GM12878 (cell line): ENCODE data around the gene SENP5. TPM values are rescaled to one million over a fixed set of nuclear protein-coding genes. Genes with fewer than 3 reads are reported as not detected.

Experiments used
- CBFB ChIP-seq: IDR thresholded peaks from 2 replicates; pipeline ENCODE4 v1.6.1; 2016; ENCODE audit warnings: antibody characterized with exemption, low read depth
- CUX1 ChIP-seq: IDR thresholded peaks from 2 replicates; pipeline ENCODE4 v1.6.1; 2012; ENCODE audit warnings: improper control_type of control experiment, low read depth, low read length; ENCODE audit not compliant: insufficient replicate concordance
- E2F8 ChIP-seq: fragments of 450-650 bp; IDR thresholded peaks from 2 replicates; pipeline ENCODE4 v1.6.1; 2018; ENCODE audit warnings: mild to moderate bottlenecking, low read depth, moderate library complexity; ENCODE audit not compliant: partially characterized antibody
- IKZF1 ChIP-seq: fragments of 450-650 bp; conservative IDR thresholded peaks from 2 replicates; pipeline ENCODE4 v1.6.1; 2017; ENCODE audit warnings: antibody characterized with exemption, mild to moderate bottlenecking
- NFXL1 ChIP-seq: fragments of 450-650 bp; IDR thresholded peaks from 2 replicates; pipeline ENCODE4 v1.6.1; 2017; ENCODE audit warnings: antibody characterized with exemption, mild to moderate bottlenecking, borderline replicate concordance
- NR2C1 ChIP-seq: fragments of 450-650 bp; IDR thresholded peaks from 2 replicates; pipeline ENCODE4 v1.6.1; 2017; ENCODE audit warnings: antibody characterized with exemption, mild to moderate bottlenecking, moderate library complexity
- NR2C2 ChIP-seq: IDR thresholded peaks from 2 replicates; pipeline ENCODE4 v1.6.1; 2011; ENCODE audit warnings: borderline replicate concordance, low read depth; ENCODE audit not compliant: control insufficient read depth, insufficient read length
- PAX5 ChIP-seq: IDR thresholded peaks from 2 replicates; pipeline ENCODE4 v1.6.1; 2011; ENCODE audit warnings: low read depth, low read length, borderline replicate concordance
- SRF ChIP-seq, 2 experiments: IDR thresholded peaks; 2 replicates each; pipeline ENCODE4 v1.6.1; 2011; ENCODE audit warnings: low read depth in 2 of 2, low read length in 2 of 2, mild to moderate bottlenecking in 1 of 2, moderate library complexity in 1 of 2
- SUZ12 ChIP-seq: fragments of 200-600 bp; sonication (generic); IDR thresholded peaks from one replicate; pipeline ENCODE4 v1.6.1; 2018; ENCODE audit warnings: antibody characterized with exemption, mild to moderate bottlenecking; ENCODE audit not compliant: unreplicated experiment
- YBX1 ChIP-seq: fragments of 450-650 bp; IDR thresholded peaks from 2 replicates; pipeline ENCODE4 v1.6.1; 2016; ENCODE audit warnings: antibody characterized with exemption
- polyA plus RNA-seq, 11 experiments: library from polyadenylated mRNA; depleted of rRNA in 4 of 11; unstranded in 6 of 11; stranded (reverse) in 5 of 11; fragments of >200 nt; fragmentation: Nextera tagmentation in 4 of 11; fragmentation: Illumina TruSeq in 1 of 11; extraction: Ambion mirVana in 4 of 11; extraction: Trizol in 1 of 11; gene quantifications; 1 replicate in 1 of 11; 2 replicates in 10 of 11; pipeline versions ENCODE4 v1.2.1 to v1.2.3, GENCODE V29; 2011 to 2016; ENCODE audit warnings: inconsistent platforms in 2 of 11, missing spikeins in 2 of 11, low read depth in 1 of 11
- total RNA-seq, 4 experiments: library from RNA; depleted of rRNA in 3 of 4; stranded (reverse); fragments of >200 nt in 3 of 4; fragmentation: Illumina TruSeq in 1 of 4; extraction: Trizol in 1 of 4; gene quantifications; 2 replicates each; pipeline versions ENCODE4 v1.2.1 to v1.2.3, GENCODE V29; 2013 to 2021
- TF ChIP-seq, protein P1 (sequence below): fragments of 450-650 bp; IDR thresholded peaks from 2 replicates; pipeline ENCODE4 v1.6.1; 2017; ENCODE audit warnings: antibody characterized with exemption, mild to moderate bottlenecking, moderate library complexity
- TF ChIP-seq, protein P2 (sequence below): IDR thresholded peaks from 2 replicates; pipeline ENCODE4 v1.6.1; 2012; ENCODE audit warnings: low read depth, low read length, improper control_type of control experiment
- TF ChIP-seq, protein P3 (sequence below): IDR thresholded peaks from 2 replicates; pipeline ENCODE4 v1.6.1; 2011; ENCODE audit warnings: mild to moderate bottlenecking, low read depth, low read length, moderate library complexity; ENCODE audit not compliant: insufficient replicate concordance

SENP5 gene
- total and polyA plus RNA-seq, 10 of the 15 experiments (the other 5 are each of a cell fraction or from before 2014, with no cell fraction given), result 6.4 to 28.4 (median 15.6) TPM

GRCh38 chr3:196867507-196868296, at the start of gene SENP5 (continued):
- no peak for TF ChIP-seq CUX1
- no peak for TF ChIP-seq SUZ12
- TF ChIP-seq PAX5, result no peak
- TF ChIP-seq SRF (IDR thresholded peaks at IDR 0.05; ENCODE audit: low read depth in 2 of 2, low read length in 2 of 2), result peak; percentile 44 to 91; a peak in 3 of 4 replicates
- peak; percentile 66 for TF ChIP-seq NR2C1
- TF ChIP-seq NR2C2, result no peak
- no peak for TF ChIP-seq YBX1
- TF ChIP-seq NFXL1, result no peak
- TF ChIP-seq, protein P1, sequence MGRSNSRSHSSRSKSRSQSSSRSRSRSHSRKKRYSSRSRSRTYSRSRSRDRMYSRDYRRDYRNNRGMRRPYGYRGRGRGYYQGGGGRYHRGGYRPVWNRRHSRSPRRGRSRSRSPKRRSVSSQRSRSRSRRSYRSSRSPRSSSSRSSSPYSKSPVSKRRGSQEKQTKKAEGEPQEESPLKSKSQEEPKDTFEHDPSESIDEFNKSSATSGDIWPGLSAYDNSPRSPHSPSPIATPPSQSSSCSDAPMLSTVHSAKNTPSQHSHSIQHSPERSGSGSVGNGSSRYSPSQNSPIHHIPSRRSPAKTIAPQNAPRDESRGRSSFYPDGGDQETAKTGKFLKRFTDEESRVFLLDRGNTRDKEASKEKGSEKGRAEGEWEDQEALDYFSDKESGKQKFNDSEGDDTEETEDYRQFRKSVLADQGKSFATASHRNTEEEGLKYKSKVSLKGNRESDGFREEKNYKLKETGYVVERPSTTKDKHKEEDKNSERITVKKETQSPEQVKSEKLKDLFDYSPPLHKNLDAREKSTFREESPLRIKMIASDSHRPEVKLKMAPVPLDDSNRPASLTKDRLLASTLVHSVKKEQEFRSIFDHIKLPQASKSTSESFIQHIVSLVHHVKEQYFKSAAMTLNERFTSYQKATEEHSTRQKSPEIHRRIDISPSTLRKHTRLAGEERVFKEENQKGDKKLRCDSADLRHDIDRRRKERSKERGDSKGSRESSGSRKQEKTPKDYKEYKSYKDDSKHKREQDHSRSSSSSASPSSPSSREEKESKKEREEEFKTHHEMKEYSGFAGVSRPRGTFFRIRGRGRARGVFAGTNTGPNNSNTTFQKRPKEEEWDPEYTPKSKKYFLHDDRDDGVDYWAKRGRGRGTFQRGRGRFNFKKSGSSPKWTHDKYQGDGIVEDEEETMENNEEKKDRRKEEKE, result no peak
- TF ChIP-seq CBFB, result 0 out of 2 replicates have a peak, but pooled peaks have one; percentile 20
- TF ChIP-seq, protein P2, sequence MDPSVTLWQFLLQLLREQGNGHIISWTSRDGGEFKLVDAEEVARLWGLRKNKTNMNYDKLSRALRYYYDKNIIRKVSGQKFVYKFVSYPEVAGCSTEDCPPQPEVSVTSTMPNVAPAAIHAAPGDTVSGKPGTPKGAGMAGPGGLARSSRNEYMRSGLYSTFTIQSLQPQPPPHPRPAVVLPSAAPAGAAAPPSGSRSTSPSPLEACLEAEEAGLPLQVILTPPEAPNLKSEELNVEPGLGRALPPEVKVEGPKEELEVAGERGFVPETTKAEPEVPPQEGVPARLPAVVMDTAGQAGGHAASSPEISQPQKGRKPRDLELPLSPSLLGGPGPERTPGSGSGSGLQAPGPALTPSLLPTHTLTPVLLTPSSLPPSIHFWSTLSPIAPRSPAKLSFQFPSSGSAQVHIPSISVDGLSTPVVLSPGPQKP, result peak; percentile 74; the same call in 1 of the 2 replicates
- TF ChIP-seq, protein P3, sequence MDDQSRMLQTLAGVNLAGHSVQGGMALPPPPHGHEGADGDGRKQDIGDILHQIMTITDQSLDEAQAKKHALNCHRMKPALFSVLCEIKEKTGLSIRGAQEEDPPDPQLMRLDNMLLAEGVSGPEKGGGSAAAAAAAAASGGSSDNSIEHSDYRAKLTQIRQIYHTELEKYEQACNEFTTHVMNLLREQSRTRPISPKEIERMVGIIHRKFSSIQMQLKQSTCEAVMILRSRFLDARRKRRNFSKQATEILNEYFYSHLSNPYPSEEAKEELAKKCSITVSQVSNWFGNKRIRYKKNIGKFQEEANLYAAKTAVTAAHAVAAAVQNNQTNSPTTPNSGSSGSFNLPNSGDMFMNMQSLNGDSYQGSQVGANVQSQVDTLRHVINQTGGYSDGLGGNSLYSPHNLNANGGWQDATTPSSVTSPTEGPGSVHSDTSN, result no peak
- peak; percentile 89 for TF ChIP-seq IKZF1
- TF ChIP-seq E2F8, result no peak
